ENCODE data around the gene HSCB. TPM values are rescaled to one million over a fixed set of nuclear protein-coding genes. Genes with fewer than 3 reads are reported as not detected.
"Not testable (repeated sequence)": the region's sequence is repeated elsewhere in the genome, so short reads cannot be mapped to it uniquely, and the experiment has no call there.

HSCB gene
- polyA plus RNA-seq, 1 donor: 23.2 TPM

- no peak for DNase-seq
These were observed 547 bp upstream of the HSCB start for GRCh38 chr22:28741200-28741784.

GRCh38 chr22:28742562-28742962 lies 723 bp downstream of the HSCB start:
- no peak for DNase-seq

- DNase-seq: no peak
These were observed 2.0 kb downstream of the HSCB start for GRCh38 chr22:28743852-28744251.

GRCh38 chr22:28750471-28750881 lies 8.6 kb downstream of the HSCB start:
- DNase-seq: peak; percentile 45

GRCh38 chr22:28754512-28754911 lies 12.7 kb downstream of the HSCB start:
- DNase-seq: not testable (repeated sequence)

GRCh38 chr22:28759861-28760560 lies 18.2 kb downstream of the HSCB start:
- DNase-seq: no peak

GRCh38 chr22:28761449-28761755 lies 19.6 kb downstream of the HSCB start:
- no peak for DNase-seq

- DNase-seq: not testable (repeated sequence)
These were observed 20.2 kb downstream of the HSCB start for GRCh38 chr22:28762000-28762399.

- no peak for DNase-seq
These were observed 24.8 kb downstream of the HSCB start for GRCh38 chr22:28766628-28767027.

GRCh38 chr22:28768701-28769393 lies 27.0 kb downstream of the HSCB start:
- DNase-seq: no peak

- DNase-seq: no peak
These were observed 27.7 kb downstream of the HSCB start for GRCh38 chr22:28769394-28770085.

GRCh38 chr22:28771195-28771791 lies 29.5 kb downstream of the HSCB start:
- DNase-seq: no peak

- DNase-seq: peak; percentile 96
These were observed 31.0 kb downstream of the HSCB start, which contains the start of gene CCDC117 for GRCh38 chr22:28772633-28773460. Gene CCDC117, plus strand, starts transcription at chr22:28772695. Its CDS starts 155 bp downstream, at chr22:28772850.

- peak; percentile 32 for DNase-seq
These were observed 31.6 kb downstream of the HSCB start for GRCh38 chr22:28773461-28773867.

- no peak for DNase-seq
These were observed 32.5 kb downstream of the HSCB start for GRCh38 chr22:28774378-28774777.

- no peak for DNase-seq
These were observed 38.0 kb downstream of the HSCB start for GRCh38 chr22:28779833-28780232.

- no peak for DNase-seq
These were observed 38.5 kb downstream of the HSCB start for GRCh38 chr22:28780296-28780695.

GRCh38 chr22:28783786-28784671 lies 42.2 kb downstream of the HSCB start:
- no peak for DNase-seq

GRCh38 chr22:28788601-28789000 lies 46.8 kb downstream of the HSCB start:
- DNase-seq: no peak

- DNase-seq: no peak
These were observed 49.3 kb downstream of the HSCB start for GRCh38 chr22:28791124-28791523.

Data from hindlimb muscle (tissue), 1 donor.